Hindlimb muscle (tissue), 1 donor: ENCODE measurements around the gene SLC19A1. TPM values are rescaled to one million over a fixed set of nuclear protein-coding genes. Genes with fewer than 3 reads are reported as not detected.
A peak's percentile ranks its signal among the peaks of the same experiment; 100 is the strongest.
"Not testable (repeated sequence)": the region's sequence is repeated elsewhere in the genome, so short reads cannot be mapped to it uniquely, and the experiment has no call there.

ENCODE experiments used
- DNase-seq: peaks from one replicate; pipeline ENCODE4 v3.0.0-alpha.2; 2013
- polyA plus RNA-seq: library from polyadenylated mRNA; unstranded; fragments of 120-200 nt; gene quantifications from one replicate; pipeline ENCODE4 v1.2.1, GENCODE V29; 2013; ENCODE audit not compliant: insufficient read length

The SLC19A1 gene
- polyA plus RNA-seq, 1 donor, result 8.1 TPM

DNA sequence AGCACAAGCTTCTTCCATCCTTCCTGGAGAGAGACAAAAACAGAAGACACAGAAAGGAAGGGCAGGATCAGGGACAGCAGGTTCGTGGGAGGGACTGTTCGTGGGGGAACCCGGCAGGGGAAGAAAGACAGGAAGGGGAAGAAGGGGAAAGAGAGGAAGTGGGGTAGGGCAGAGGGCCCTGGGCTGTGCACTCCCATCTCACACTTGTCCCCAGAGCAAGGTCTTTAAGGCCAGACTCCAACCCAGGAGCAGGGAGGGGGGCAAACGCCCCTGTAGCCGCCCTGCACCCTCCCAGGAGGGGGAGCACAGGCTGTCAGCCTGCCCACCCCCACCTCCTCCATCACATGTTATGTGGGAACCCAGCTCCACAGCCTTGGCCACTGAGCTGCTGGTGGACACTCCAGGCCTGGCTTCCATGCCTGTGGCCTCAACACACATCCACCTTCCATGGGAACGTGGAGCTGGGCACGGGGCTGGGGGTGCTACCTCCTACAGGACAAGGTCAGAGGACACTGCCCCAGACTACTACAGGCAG, 9.3 kb downstream of the SLC19A1 start:
- no peak for DNase-seq

DNA sequence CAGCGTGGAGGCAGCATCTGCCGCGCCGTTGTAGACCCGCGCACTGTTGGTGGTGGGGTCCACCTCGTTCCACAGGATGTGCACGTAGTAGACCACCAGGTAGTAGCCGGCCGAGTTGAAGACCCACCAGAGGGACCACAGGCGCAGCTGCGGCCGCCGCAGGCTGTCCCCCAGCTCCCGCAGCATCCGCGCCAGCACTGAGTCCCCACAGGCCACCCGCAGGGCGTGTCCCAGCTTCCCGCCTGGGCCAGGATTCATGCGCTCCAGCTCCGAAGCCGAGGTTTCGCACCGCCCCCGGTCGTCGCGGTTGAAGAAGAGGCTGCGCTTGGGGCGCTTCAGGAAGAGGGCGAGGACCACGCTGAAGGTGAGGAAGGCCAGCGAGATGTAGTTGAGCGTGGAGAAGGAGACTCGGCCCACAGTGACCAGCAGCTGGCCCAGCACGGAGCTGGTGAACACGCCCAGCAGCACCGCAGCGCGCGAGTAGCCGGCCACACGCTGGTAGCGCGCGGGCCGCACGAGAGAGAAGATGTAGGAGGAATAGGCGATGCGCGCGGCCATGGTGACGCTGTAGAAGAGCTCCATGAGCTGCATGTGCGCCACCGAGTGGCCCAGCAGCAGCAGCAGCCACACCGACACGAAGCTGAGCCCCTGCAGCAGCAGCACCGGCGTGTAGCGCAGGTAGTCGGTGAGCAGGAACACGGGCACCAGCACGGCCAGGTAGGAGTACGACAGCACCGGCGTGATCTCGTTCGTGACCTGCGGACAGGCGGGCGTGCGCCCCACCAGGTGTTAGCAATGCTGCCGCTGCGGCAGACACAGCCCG, 10.6 kb downstream of the SLC19A1 start:
- no peak for DNase-seq

DNA sequence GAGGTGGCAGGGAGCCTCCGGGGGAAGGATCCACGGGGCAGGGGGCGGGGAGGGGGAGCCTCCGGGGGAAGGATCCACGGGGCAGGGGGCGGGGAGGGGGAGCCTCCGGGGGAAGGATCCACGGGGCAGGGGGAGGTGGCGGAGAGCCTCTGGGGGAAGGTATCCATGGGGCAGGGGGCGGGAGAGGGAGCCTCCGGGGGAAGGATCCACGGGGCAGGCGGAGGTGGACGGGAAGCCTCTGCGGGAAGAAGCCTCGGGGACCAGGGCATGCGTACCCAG, 11.2 kb downstream of the SLC19A1 start:
- not testable (repeated sequence) for DNase-seq

DNA sequence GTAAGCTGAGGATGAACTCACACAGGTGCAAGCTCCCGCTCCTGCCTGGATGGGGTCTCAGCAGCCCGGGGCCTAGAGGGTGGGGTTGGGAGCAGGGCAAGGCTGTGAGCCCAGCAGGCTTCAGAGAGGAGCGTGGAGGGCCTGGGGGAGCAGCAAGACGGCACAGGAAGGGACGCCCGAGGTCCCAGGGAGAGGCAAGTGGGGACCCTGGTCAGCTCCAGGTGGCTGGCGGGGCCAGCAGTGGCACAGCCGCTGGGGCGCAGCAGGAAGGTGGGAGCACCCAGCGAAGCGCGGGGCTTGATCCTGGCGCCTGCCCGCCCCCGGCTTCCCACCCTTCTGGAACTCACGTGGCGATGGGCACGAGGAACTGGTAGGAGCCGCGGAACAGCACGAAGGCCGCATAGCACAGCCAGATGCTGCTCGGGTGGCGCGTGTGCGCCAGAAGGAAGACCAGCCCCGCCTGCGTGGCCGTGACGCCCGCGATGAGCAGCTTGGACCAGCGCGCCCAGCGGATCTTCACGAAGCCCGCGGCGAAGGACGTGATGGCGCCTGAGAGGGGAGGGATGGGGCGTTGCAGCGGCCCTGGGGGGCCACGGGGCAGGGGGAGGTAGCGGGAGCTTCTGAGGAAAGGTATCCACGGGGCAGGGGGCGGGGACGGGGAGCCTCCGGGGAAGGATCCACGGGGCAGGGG, 11.7 kb downstream of the SLC19A1 start:
- no peak for DNase-seq

DNA sequence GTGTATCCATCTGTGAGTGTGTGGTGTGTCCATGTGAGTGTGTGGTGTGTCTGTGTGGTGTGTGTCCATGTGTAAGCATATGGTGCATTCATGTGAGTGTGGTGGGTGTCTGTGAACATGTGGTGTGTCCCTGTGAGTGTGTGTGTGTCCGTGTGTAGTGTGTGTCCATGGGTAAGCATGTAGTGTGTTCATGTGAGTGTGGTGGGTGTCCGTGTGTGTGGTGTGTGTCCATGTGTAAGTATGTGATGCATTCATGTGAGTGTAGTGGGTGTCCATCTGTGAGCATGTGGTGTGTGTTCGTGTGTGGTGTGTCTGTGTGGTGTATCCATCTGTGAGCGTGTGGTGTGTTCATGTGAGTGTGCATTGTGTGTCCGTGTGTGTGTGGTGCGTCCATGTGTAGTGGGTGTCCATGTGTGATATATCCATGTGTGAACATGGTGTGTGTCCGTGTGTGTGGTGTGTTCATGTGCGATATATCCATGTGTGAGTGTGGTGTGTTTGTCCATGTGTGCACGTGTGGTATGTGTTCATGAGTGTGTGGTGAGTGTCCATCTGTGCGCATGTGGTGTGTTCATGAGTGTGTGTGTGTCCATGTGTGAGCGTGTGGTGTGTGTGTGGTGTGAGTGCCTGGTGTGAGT, 12.3 kb downstream of the SLC19A1 start:
- no peak for DNase-seq

DNA sequence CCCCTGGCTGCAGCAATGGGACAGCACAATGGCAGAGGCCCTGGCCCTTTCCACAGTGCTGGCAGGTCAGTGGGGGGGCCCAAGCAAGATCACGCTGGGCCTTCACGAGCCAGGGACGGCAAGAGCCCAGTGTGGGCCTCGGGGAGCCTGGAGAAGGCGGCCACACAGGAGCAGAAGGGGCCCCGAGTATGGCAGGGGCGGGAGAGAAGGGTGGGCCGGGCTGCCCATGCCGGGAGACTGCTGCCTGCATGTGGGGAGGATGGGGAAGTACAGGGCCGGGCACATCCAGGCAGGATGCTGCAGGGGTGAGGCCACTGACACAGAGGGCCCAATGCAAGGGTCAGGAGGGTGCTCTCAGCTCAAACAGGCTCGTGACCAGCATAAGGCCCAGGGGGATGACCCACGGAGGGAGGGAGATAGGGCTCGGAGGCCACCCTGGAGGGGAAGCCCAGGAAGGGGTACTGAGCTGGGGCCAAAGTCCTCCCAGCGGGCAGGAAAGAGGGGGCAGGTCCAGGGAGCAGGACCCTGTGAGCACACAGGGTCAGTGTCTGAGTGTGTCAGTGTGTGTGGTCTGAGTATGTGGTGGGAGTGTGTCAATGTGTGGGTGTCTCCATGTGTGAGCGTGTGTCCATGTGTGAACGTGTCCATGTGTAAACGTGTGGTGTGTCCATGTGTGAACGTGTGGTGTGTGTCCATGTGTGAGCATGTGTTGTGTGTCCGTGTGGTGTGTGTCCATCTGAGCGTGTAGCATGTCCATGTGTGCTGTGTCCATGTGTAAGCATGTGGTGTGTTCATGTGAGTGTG, 13.1 kb downstream of the SLC19A1 start:
- no peak for DNase-seq

DNA sequence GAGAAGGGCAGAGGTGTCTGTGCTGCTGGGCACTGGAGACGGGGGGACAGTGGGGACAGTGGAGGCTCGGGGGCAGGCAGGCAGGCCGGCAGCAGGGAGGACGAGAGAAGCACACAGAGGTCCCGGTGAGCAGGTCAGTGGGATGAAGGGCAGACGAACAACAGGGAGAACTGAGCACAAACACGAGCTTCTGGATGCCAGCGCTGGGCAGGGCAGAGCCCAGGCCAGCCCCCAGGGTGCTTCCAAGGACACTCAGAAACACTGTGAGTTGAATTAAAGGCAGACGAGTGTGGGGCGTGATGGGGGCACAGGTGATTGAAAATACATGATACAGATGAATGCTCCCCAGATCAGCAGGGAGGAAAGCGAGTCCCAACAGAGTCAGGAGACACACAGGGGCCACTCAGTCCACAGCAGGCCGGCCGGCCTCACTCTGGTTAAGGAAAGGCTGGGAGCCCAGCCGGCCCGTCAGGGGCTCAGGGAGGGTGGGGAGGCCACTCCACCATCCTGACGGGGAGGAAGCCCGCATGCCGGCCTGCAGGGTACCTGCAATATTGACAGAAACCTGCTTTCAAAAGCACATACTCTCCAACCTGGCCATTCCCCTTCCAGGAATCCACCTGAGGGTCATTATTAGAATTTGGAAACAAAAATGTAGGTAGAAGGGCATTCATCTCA, 14.1 kb downstream of the SLC19A1 start:
- DNase-seq, result no peak

DNA sequence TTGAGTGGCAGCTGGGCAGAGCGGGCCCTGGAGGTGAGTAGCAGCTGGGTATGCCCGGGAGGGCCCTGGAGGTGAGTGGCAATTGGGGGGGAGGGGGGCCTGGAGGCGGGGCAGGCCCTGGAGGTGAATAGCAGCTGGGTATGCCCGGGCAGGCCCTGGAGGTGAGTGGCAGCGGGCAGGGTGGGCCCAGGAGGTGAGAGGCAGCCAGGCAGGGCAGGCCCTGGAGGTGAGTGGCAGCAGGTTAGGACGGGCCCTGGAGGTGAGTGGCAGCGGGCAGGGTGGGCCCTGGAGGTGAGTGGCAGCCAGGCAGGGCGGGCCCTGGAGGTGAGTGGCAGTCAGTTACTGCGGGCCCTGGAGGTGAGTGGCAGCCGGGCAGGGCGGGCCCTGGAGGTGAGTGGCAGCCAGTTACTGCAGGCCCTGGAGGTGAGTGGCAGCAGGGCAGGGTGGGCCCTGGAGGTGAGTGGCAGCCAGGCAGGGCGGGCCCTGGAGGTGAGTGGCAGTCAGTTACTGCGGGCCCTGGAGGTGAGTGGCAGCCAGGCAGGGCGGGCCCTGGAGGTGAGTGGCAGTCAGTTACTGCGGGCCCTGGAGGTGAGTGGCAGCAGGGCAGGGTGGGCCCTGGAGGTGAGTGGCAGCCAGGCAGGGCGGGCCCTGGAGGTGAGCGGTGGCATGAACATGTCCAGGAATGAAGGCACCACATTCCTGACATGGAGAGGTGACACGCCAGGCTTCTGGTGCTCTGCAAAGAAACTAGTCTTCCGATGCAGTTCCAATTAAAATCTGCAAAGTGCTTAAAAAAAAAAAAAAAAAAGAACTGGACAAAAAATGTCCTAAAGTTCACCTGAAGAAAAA, 14.9 kb downstream of the SLC19A1 start:
- not testable (repeated sequence) for DNase-seq

DNA sequence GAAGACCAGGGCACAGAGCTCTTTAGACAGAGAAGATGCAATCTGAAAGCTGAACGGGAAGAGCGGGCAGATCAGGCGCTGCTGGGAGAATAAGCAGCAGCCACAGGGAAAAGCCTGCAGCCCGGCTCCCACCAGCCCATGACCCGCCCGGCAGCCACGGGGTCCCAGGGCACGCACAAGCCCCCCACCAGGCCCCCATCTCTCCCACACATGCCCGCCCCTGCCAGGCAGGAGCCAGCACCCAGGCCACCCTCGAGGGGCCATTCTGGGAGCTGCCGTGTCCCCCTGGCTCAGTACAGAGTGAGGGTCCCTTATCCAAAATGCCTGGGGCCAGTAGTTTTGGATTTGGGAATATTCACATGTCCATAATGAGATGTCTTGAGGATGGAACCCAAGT, 16.3 kb downstream of the SLC19A1 start:
- DNase-seq, result no peak

DNA sequence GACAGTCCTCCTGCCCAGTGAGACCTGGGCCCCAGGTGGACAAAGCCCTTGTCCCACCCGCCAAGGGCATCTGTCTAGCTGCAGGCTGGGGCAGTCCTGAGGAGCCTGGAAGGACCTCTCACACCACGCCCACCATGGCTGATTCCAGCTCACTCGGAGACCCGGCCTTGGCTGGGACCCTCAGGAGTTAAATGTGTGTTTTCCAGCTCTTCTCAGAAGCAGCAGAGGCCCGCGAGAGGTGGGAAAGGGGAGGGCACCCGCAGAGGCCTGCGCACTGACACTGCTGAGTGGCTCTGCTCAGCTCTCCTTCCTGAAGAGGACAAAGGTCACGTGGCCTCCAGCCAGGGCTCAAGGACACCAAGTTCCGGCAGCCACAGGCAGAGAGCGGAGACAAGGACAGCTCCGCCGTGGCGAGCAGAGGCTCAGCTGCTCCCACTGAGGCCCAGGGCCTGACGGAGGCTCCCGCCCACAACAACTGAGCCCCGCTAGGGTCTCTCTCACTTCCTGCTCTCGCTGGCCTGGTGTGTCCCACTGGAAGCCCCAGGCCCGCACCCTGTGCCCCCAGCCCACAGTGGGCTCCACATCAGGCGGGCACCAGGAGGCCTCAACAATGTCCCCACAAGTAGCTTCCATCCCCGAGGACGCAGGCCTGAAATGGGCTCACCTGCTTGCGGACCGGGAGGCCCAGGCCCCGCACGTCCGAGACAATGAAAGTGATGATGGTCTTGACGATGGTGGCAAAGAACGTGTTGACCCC, 16.9 kb downstream of the SLC19A1 start:
- DNase-seq, result peak; percentile 48

DNA sequence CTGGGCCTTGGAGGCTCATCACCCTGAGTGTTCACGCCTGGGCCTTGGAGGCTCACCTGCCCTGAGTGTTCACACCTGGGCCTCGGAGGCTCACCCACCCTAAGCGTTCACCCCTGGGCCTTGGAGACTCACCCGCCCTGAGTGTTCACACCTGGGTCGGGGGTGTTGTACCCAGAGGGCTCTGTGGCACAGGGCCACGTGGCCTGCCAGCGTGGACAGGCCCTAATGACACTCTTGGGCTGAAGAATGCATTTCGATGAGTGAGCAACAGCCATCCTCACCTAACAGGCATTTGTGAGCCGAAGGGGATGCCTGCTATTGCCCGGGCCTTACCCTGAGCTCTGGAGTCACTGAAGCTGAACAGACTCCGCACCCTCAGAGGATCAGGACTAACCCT, 17.5 kb downstream of the SLC19A1 start:
- no peak for DNase-seq

DNA sequence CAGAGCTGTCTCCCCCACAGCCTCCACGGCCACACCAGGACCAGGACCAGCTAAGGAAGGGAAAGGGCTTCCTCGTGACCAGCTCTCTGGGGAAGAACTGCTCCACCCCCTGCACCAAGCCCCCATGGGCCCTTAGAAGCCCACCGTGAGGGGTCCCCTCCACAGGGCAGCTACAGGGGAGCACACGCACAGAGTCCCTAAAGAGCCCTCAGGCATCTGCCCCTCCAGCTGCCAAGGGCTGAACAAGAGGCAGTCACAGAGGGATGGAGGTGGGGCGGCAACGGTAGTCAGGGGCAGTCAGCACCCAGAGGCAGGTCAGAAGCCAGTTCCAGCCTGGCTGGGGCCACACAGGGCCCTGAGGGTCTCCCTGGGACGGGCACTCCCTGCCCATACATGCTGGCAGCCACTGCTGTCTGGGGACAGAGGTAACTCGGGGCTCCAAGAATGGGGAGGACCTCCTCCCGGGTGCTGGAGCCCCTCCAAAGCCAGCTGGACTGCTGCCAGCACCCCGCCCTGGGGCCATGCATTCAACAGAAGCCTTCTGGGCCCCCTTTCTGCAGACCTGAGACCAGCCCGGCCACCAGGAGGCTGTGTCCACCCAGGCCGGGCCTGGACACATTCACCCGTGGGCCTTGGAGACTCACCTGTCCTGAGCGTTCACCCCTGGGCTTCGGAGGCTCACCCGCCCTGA, 18.7 kb downstream of the SLC19A1 start:
- DNase-seq, result no peak

DNA sequence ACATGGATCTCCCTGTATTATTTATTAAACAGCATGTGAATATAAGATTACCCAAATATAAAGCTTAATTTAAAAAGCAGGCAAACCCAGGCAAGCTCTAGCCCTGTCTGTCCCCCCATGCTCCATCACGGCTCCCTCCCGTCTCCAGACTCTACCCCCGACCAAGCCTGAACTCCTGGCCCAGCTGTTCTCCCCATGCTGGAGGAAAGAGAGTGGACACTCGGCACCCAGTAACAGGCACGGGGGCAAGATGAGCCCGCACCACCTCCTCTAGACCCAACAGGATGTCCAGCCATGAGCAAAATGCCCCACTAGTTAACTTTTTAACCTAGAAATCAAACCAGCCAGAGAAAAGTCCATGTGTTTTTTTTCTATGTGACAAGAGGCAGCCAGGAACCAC, 19.3 kb downstream of the SLC19A1 start:
- no peak for DNase-seq

DNA sequence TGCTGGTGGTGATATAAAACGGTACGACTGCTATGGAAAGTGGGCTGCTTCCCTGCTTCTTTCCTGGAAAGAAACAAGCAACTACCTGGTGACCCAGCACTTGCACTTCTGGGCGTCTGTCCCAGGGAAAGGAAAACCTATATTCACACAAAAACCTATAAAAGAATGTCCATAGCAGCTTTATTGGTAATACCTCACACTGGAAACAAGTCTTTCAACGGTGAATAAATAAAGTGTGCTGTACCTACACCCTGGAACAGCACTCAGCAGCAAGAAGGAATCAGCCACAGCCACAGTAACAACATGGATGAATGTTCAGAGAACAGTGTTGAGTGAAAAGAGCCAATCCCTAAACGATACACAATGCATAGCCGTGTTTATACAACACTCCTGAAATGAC, 19.9 kb downstream of the SLC19A1 start:
- no peak for DNase-seq

DNA sequence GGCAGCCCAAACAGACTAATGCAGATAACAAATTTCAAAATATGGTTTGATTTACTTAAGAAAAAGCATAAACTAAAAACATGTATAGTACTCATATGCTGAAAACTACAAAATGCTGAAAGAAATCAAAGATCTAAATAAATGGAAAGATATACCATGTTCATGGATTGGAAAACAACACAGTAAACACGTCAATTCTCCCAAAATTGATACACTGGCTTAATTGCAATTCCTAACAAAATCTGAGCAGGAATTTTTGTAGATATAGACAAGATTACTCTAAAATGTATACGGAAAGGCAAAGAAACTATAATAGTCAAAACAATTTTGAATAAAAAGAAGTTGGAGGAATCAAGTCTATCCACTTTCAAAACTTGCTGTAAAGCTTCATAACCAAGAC, 21.0 kb downstream of the SLC19A1 start:
- DNase-seq, result no peak

DNA sequence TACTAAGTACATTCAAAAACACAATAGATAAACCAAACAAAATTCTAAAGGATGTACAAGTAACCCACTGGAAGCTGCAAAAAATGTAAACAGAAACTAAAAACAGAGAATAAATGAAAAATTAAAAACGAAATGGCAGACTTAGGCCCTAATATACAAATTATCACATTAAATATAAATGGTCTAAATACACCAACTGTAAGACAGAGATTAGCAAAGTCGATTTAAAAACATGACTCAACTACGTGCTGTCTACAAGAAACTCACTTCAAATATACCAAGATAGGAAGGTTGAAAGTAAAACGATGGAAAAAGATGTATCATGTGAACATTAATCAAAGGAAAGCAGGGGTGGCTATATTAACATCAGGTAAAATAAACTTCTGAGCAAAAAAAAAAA, 23.1 kb downstream of the SLC19A1 start:
- no peak for DNase-seq

DNA sequence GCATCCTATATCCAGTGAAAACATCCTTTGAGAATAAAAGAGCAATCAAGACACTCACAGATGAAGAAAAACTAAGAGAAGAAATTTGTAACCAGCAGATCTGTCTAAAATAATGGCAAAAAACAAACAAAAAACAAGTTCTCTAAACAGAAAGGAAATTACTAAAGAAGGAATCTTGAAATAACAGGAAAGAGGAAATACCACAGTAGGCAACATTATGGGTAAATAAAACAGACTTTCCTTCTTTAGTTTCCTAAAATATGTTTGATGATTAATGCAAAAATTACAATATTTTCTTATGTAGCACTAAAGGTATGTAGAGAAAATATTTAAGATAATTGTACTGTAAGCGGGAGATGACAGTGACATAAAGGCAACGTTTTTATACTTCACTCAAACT, 23.5 kb downstream of the SLC19A1 start:
- no peak for DNase-seq

DNA sequence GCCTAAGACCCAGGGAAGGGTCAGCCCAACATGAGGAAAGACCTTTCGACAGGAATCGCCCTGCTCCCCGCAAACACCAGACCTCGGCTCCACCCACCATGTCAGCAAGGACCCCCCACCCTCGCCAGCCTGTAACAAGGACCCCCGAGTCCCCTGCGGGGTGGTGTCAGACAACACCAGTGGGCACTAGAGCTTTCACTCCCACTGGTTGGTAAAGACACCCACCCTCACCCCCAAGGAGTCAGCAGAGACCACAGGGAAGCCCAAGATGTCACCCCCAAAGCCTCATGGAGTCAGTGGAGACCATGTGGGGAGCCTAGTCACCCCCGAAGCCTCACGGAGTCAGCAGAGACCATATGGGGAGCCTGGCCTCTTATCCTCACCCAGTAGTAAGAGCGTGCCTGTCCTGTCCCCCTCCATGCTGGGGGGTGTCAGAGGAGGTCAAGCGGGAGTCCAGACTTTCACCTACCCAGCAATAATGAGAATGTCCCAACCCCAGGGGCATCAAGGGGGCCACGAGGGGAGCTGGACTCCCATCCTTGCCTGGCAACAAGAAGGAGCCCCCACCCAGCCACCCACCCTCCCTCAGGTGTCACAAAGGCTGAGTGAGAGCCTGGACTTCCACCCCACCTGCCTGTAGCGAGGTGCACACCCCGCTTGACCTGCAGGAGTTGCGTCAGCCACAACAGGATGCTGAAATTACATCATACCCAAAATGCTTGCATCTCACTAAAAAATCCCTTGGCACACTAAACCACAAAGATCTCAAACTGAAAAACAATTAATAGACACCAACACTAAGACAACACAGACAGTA, 24.8 kb downstream of the SLC19A1 start:
- no peak for DNase-seq

DNA sequence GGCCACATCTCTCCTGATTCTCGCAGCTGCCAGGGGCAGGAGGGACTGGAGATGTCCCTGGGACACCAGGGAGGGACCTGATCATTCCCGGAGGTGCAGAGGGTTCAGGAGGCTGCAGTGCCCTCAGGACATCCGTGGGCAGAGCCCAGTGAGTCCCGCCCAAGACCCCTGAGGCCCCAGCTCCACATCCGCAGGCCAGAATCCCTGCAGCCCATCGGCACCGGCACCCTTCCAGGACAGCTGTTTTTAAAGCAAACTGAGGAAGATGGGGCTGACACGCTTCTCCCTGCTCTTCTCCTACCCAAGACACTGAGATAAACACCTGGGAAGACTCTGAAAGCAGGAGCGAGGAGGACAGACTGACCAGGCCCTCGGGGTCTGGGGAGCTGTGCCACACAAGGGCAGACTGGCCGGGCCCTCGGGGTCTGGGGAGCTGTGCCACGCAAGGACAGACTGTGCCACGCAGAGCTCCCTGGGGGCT, 25.5 kb downstream of the SLC19A1 start:
- no peak for DNase-seq
